OCI-LY1 (cell line): ENCODE data around the gene SLC37A1.

Experiments
- CTCF ChIP-seq: fragments of 200-600 bp; sonication (generic), shearing (Covaris generic); IDR thresholded peaks from 2 replicates; pipeline ENCODE4 v1.5.1; 2017; ENCODE audit warnings: mild to moderate bottlenecking, antibody characterized with exemption, low read length, moderate library complexity, mixed read lengths
- EZH2 ChIP-seq: fragments of 200-600 bp; sonication (generic), shearing (Covaris generic); IDR thresholded peaks from 2 replicates; pipeline ENCODE4 v1.8.0; 2017; ENCODE audit warnings: borderline replicate concordance, mixed run types, mild to moderate bottlenecking, antibody characterized with exemption, low read length, moderate library complexity, mixed read lengths

GRCh38 chr21:42523941-42524340 lies 10.3 kb downstream of the SLC37A1 start:
- TF ChIP-seq CTCF (no peak), EZH2 (no peak)
